ENCODE measurements around the gene PCDHGA1. TPM values are rescaled to one million over a fixed set of nuclear protein-coding genes. Genes with fewer than 3 reads are reported as not detected.

The PCDHGA1 gene
- total RNA-seq, 2 donors from 2014 or later: 0.33 to 0.78 TPM

DNA sequence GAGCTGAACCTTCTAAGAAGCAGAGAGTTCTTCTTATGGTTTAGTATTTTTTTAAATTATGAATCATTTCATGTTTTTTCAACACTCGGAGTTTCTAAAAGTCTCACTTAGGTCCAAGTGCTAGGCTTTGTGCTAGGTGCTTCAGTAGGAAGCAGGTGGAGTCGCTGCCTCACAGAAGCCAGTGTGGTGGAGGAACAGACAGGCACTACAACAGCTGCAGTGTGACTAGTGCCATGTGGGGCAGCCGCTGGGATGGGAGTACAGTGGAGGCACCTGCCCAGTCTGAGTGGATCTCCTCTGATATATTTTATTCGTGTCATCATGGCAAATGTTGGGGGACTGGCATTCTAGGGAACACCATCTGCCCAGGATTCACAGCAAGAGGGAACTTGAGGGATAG is 173.9 kb downstream of the PCDHGA1 start:
- Histone ChIP-seq H3K4me1 (no peaks in the 10 kb centered on the region), H3K27me3 (no peaks in the 10 kb centered on the region), H3K4me3 (no peak overlapping the region), H3K27ac (no peak overlapping the region), H3K9me3 (no peaks in the 10 kb centered on the region), H3K36me3 (replicated peaks in 1 of 2; ENCODE audit: insufficient read depth in 1 of 2, low read depth in 2 of 2) (no peaks in the 10 kb centered on the region)
- intact Hi-C loops (cut with DNase I): no loop called here
- ATAC-seq: no peak
- no peak for DNase-seq
- no peak for TF ChIP-seq POLR2A (IDR thresholded peaks at IDR 0.05)
- TF ChIP-seq, protein P1, sequence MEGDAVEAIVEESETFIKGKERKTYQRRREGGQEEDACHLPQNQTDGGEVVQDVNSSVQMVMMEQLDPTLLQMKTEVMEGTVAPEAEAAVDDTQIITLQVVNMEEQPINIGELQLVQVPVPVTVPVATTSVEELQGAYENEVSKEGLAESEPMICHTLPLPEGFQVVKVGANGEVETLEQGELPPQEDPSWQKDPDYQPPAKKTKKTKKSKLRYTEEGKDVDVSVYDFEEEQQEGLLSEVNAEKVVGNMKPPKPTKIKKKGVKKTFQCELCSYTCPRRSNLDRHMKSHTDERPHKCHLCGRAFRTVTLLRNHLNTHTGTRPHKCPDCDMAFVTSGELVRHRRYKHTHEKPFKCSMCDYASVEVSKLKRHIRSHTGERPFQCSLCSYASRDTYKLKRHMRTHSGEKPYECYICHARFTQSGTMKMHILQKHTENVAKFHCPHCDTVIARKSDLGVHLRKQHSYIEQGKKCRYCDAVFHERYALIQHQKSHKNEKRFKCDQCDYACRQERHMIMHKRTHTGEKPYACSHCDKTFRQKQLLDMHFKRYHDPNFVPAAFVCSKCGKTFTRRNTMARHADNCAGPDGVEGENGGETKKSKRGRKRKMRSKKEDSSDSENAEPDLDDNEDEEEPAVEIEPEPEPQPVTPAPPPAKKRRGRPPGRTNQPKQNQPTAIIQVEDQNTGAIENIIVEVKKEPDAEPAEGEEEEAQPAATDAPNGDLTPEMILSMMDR (IDR thresholded peaks at IDR 0.05): no peak
- WGBS, 2 donors: 92 to 93% methylated on average over 4 of the region's 4 CpGs

DNA sequence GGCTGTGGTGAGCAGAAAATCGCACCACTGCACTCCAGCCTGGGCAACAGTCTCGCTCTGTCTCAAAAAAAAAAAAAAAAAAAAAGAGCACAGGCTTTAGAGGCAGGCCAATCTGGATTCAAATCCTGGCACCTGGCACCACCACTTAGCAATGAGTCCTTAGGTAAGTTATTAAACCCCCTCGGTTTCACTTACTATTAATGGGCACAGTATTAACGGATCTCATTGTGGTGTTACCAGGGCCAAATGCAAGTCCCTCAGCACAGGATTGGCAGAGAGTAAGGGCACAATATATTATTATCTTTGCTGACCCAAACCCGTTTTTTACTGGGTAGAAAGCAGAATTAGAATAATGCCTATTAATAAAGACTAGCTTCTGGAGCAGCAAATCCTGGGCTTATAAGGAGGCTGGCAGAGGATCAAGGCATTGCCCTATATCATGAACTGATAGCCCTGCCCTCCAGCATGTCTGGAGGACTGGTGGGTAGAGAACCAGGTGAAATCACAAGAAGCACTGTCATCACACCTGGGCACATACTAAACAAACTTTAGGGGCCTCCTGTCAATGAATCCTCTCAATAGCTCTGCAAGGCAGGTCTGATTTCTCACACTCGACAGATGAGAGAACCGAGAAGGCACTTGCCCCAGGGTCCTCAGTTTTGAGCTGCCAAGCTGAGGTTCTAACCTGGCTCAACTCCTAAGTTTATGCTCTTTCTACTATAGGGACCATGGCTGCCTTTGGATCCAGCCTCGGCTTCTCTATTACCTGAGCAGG is 176.3 kb downstream of the PCDHGA1 start:
- Histone ChIP-seq H3K36me3 (replicated peaks in 1 of 2; ENCODE audit: insufficient read depth in 1 of 2, low read depth in 2 of 2) (no peaks in the 10 kb centered on the region), H3K4me3 (no peak overlapping the region), H3K9me3 (no peaks in the 10 kb centered on the region), H3K27ac (no peak overlapping the region), H3K27me3 (no peaks in the 10 kb centered on the region), H3K4me1 (no peaks in the 10 kb centered on the region)
- 87 to 89% methylated on average over 6 to 8 of the region's 8 CpGs for WGBS, 2 donors
- TF ChIP-seq, protein P1 (IDR thresholded peaks at IDR 0.05): no peak
- TF ChIP-seq POLR2A (IDR thresholded peaks at IDR 0.05): no peak
- ATAC-seq (no peak), DNase-seq (no peak)
- intact Hi-C loops (cut with DNase I): no loop called here

DNA sequence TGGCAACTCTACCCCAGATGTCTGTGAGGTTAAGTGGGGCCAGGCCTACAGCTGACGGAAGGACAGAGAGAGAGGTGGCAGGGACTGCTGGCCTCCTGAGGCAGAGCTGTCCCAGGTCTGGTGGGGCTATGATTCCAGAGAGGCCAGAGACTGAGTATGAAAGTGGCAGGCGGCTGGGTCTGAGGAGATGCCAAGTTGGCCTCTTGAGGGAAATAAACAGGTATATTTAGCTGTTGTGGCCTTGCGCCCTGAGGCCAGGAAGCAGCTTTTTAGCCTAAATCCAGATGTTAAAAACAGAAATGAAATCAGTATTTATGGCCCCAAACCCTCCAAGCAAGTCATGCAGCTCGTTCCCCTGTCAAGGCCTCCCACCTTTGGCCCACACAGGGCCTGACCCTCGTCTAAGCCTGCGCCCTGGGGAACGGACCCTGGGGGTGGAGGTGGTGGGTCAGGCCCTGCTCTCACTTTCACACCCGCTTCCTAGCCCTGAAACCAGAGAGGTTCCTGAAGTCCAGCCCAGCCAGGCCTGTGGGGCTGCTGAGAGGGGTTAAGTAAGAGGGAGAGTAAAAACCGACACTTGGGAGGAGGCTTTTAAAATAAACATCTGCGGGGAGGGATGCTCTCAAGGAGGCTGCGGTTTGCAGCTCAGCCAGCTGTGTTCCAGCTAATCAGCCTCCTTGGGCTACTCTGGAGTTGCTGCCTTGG is 177.2 kb downstream of the PCDHGA1 start:
- TF ChIP-seq, protein P1 (IDR thresholded peaks at IDR 0.05): no peak
- no peak for TF ChIP-seq POLR2A (IDR thresholded peaks at IDR 0.05)
- H3K9me3 ChIP-seq: no peaks in the 10 kb centered on the region
- H3K4me1 ChIP-seq: peaks cover 6% of the 10 kb centered on the region
- ATAC-seq (no peak), DNase-seq (peak in 1 of 4 donors; percentile 26)
- no peaks in the 10 kb centered on the region for H3K36me3 ChIP-seq (replicated peaks in 1 of 2; ENCODE audit: insufficient read depth in 1 of 2, low read depth in 2 of 2)
- 82 to 83% methylated on average over 11 of the region's 11 CpGs for WGBS, 2 donors
- H3K27ac ChIP-seq: peak overlapping the region in 2 of 4 donors; percentile 16 to 38
- no peaks in the 10 kb centered on the region for H3K27me3 ChIP-seq
- H3K4me3 ChIP-seq: no peak overlapping the region
- intact Hi-C loops (cut with DNase I): no loop called here

DNA sequence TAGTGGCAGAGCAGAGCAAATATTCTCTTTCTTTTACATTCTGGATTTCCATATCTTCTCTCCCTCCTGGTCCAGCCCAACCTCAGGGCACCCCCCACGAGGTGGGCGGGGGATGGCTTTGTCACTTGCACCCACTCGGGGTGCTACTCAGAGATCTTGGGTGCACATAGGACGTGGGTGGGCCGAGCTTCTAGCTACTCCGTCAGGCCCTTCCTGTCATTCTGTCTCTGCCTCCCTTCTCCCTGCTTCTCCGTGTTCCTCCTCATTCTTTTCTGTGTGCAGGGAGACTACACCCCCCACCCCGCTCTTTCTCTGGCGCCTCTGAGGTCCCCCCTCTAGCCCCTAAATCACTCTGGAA is 178.1 kb downstream of the PCDHGA1 start:
- Histone ChIP-seq H3K27ac (peak overlapping the region in 2 of 4 donors; percentile 18 to 38), H3K4me3 (no peak overlapping the region), H3K27me3 (no peaks in the 10 kb centered on the region), H3K36me3 (replicated peaks in 1 of 2; ENCODE audit: insufficient read depth in 1 of 2, low read depth in 2 of 2) (no peaks in the 10 kb centered on the region), H3K4me1 (peaks cover 12% of the 10 kb centered on the region), H3K9me3 (no peaks in the 10 kb centered on the region)
- 68 to 76% methylated on average over 9 of the region's 9 CpGs for WGBS, 2 donors
- DNase-seq (no peak), ATAC-seq (no peak)
- intact Hi-C loops (cut with DNase I): no loop called here
- TF ChIP-seq, protein P1 (IDR thresholded peaks at IDR 0.05): no peak
- TF ChIP-seq POLR2A (IDR thresholded peaks at IDR 0.05): no peak

Data from body of pancreas (tissue), 4 donors.